ENCODE results near the gene TRAIP.

The TRAIP gene

DNA sequence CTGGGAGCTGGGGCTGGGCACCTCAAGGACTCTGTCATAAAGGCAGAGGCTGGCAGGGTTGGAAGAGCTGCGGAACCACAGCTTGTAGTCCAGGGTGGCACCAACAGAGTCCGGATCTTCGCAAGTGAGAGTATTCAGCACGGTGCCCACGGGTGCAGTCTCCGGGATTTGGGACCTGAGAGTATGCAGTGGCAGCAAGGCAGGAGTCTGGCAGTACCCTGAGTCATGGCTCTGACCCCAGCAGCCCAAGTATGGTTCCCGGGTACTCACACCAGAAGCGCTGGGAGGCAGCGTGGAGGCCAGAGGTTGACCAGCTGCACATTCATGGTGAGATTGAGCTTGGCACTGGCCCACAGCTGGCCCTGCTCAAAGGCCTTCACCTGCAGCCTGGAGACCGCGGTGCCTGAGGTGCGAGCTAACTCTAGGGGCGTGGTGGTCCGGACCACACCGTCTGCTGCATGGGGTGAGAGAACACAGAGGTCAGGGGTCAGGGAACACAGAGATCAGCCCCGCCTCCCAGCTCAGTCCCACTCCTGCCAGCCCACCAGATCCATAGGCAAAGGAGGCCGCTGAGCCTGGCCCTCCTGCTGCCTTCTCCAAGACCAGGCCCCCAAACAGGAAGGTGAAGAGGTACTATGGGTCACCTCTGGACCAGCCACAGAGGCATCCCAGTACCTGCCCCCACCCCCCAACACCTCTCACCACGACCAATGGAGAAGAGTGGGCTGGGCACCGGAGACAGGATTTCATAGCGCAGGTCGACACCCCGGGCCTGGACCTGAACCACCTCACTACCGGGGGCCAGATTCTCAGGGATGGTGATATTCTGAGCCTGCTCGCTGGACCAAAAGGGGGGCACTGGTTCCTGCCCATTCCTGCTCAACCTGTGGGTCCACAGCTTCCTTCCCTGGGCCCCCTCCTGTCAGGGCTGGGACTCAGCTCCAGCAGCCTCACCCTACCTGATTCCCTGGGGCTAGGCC, 61.1 kb downstream of the TRAIP start:
- Histone ChIP-seq H3K36me3 (ENCODE audit: insufficient read depth, low read length) (no peaks in the 10 kb centered on the region), H3K4me3 (ENCODE audit: low read depth in 1 of 2, low read length in 2 of 2) (no peak overlapping the region), H3K4me1 (ENCODE audit: insufficient read depth, low read length) (no peaks in the 10 kb centered on the region), H3K27ac (ENCODE audit: low read depth, low read length) (no peak overlapping the region), H3K27me3 (ENCODE audit: control insufficient read depth in 1 of 2, insufficient read depth in 2 of 2, low read length in 2 of 2) (no peaks in the 10 kb centered on the region), H3K9ac (ENCODE audit: low read length) (no peak overlapping the region), H3K9me3 (ENCODE audit: low read length) (no peaks in the 10 kb centered on the region)

DNA sequence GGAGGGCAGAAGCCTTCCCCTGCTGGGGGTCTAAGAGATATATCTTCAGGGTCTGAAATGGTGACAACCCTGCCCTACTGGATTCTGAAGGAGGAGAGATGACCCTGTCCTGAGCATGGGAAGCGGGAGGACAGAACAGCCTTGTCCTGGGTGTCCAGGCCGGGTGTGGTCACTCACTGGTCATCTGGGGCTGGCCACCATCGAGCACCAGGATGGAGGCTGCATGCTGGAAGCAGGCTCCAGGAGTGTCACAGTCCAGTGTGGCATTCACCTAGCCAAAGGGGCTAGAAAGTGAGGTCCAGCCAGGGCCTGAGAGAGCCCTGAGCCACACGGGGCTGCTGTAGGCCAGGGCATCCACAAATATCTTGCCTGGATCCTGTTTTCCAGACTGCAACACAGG, 61.9 kb downstream of the TRAIP start:
- no peaks in the 10 kb centered on the region for H3K4me1 ChIP-seq (ENCODE audit: insufficient read depth, low read length)
- no peaks in the 10 kb centered on the region for H3K27me3 ChIP-seq (ENCODE audit: control insufficient read depth in 1 of 2, insufficient read depth in 2 of 2, low read length in 2 of 2)
- no peak overlapping the region for H3K9ac ChIP-seq (ENCODE audit: low read length)
- no peak overlapping the region for H3K27ac ChIP-seq (ENCODE audit: low read depth, low read length)
- no peak overlapping the region for H3K4me3 ChIP-seq (ENCODE audit: low read depth in 1 of 2, low read length in 2 of 2)
- H3K36me3 ChIP-seq (ENCODE audit: insufficient read depth, low read length): no peaks in the 10 kb centered on the region
- H3K9me3 ChIP-seq (ENCODE audit: low read length): no peaks in the 10 kb centered on the region

DNA sequence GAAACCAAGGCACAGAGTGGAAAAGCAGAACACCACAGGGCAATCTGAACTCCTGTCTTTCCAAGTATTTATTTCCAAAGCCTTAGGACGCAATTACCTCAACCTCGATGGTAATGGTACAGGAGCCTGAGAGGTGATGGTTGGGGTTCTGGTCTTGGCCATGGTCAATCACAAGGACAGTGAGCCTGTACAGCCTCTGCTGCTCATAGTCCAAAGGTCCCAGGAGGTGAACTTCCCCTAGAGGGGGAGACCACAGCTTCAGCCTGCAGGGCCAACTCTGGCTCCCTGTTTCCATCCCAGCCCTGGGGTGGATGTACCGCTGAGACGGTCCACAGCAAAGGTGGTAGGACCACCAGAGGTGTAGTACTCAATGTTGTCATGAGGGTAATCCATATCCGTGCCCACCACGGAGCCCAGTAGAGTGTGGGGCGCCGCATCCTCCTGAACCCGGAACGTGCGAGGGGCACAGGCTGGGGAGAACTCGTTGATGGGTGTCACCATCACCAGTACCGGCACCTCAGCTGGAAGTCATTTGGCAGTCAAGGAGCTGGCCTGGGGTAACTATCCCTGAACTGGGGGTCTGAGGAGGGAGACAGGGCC, 62.8 kb downstream of the TRAIP start:
- H3K4me1 ChIP-seq (ENCODE audit: insufficient read depth, low read length): no peaks in the 10 kb centered on the region
- no peak overlapping the region for H3K27ac ChIP-seq (ENCODE audit: low read depth, low read length)
- H3K9me3 ChIP-seq (ENCODE audit: low read length): no peaks in the 10 kb centered on the region
- no peaks in the 10 kb centered on the region for H3K36me3 ChIP-seq (ENCODE audit: insufficient read depth, low read length)
- no peak overlapping the region for H3K9ac ChIP-seq (ENCODE audit: low read length)
- H3K4me3 ChIP-seq (ENCODE audit: low read depth in 1 of 2, low read length in 2 of 2): no peak overlapping the region
- H3K27me3 ChIP-seq (ENCODE audit: control insufficient read depth in 1 of 2, insufficient read depth in 2 of 2, low read length in 2 of 2): no peaks in the 10 kb centered on the region

- no peaks in the 10 kb centered on the region for H3K4me1 ChIP-seq (ENCODE audit: insufficient read depth, low read length)
- H3K9me3 ChIP-seq (ENCODE audit: low read length): no peaks in the 10 kb centered on the region
- H3K27me3 ChIP-seq (ENCODE audit: control insufficient read depth in 1 of 2, insufficient read depth in 2 of 2, low read length in 2 of 2): no peaks in the 10 kb centered on the region
- no peak overlapping the region for H3K27ac ChIP-seq (ENCODE audit: low read depth, low read length)
- H3K36me3 ChIP-seq (ENCODE audit: insufficient read depth, low read length): no peaks in the 10 kb centered on the region
- H3K4me3 ChIP-seq (ENCODE audit: low read depth in 1 of 2, low read length in 2 of 2): no peak overlapping the region
- H3K9ac ChIP-seq (ENCODE audit: low read length): no peak overlapping the region
These were observed 63.8 kb downstream of the TRAIP start for GRCh38 chr3:49792371-49793150.

GRCh38 chr3:49791571-49791970, 64.8 kb downstream of the TRAIP start:
- H3K4me1 ChIP-seq (ENCODE audit: insufficient read depth, low read length): peaks cover 8% of the 10 kb centered on the region
- H3K9me3 ChIP-seq (ENCODE audit: low read length): no peaks in the 10 kb centered on the region
- H3K36me3 ChIP-seq (ENCODE audit: insufficient read depth, low read length): no peaks in the 10 kb centered on the region
- no peak overlapping the region for H3K27ac ChIP-seq (ENCODE audit: low read depth, low read length)
- H3K27me3 ChIP-seq (ENCODE audit: control insufficient read depth in 1 of 2, insufficient read depth in 2 of 2, low read length in 2 of 2): no peaks in the 10 kb centered on the region
- no peak overlapping the region for H3K9ac ChIP-seq (ENCODE audit: low read length)
- no peak overlapping the region for H3K4me3 ChIP-seq (ENCODE audit: low read depth in 1 of 2, low read length in 2 of 2)

DNA sequence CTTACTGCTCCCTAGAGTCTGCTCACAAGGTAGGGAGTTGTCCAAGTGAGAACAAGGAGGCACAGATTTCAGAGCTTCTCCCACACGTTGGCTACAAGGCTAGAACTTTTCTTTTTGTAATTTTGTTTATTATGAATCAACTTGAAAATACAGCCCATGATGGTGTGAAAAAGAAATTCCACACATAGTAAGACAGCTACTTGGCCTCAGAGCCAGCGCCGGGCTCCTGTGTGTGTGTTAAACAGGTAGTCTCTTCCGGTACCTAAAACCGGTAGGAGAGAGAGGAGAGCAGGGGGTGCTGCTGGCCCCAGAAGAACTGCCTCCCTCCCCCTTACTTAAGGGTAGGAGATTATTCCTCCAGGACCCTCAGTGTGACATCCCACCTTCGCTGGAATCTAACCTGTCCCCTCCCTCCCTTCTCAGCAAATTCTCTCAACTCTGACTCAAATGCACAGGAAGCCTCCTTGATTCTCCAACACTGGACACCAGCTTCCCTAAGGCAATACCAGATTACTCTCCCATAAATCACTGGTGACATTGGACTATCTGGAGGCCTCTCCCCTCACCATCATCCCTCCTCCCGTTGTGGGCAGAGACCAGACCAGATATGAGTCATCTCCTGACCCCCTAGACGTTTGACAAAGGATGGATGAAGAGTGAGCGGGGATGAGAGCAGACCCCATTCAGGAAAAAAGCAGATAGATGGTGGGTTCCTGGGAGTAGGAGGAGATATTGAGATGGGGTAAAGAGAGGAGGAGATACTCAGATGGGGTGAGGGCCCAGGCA, 65.5 kb downstream of the TRAIP start:
- Histone ChIP-seq H3K27ac (ENCODE audit: low read depth, low read length) (no peak overlapping the region), H3K9ac (ENCODE audit: low read length) (no peak overlapping the region)

GRCh38 chr3:49788056-49788455, 68.3 kb downstream of the TRAIP start:
- Histone ChIP-seq H3K9me3 (ENCODE audit: low read length) (no peaks in the 10 kb centered on the region), H3K27ac (ENCODE audit: low read depth, low read length) (no peak overlapping the region), H3K9ac (ENCODE audit: low read length) (no peak overlapping the region), H3K36me3 (ENCODE audit: insufficient read depth, low read length) (peaks cover 5% of the 10 kb centered on the region), H3K4me3 (ENCODE audit: low read depth in 1 of 2, low read length in 2 of 2) (no peak overlapping the region), H3K4me1 (ENCODE audit: insufficient read depth, low read length) (peaks cover 24% of the 10 kb centered on the region), H3K27me3 (ENCODE audit: control insufficient read depth in 1 of 2, insufficient read depth in 2 of 2, low read length in 2 of 2) (no peaks in the 10 kb centered on the region)

More for the DNA sequence above, 65.5 kb downstream of the TRAIP start:
- Histone ChIP-seq H3K9me3 (ENCODE audit: low read length) (no peaks in the 10 kb centered on the region), H3K4me3 (ENCODE audit: low read depth in 1 of 2, low read length in 2 of 2) (no peak overlapping the region), H3K27me3 (ENCODE audit: control insufficient read depth in 1 of 2, insufficient read depth in 2 of 2, low read length in 2 of 2) (no peaks in the 10 kb centered on the region), H3K4me1 (ENCODE audit: insufficient read depth, low read length) (peaks cover 8% of the 10 kb centered on the region), H3K36me3 (ENCODE audit: insufficient read depth, low read length) (no peaks in the 10 kb centered on the region)

- Histone ChIP-seq H3K9ac (ENCODE audit: low read length) (no peak overlapping the region), H3K27me3 (ENCODE audit: control insufficient read depth in 1 of 2, insufficient read depth in 2 of 2, low read length in 2 of 2) (no peaks in the 10 kb centered on the region), H3K9me3 (ENCODE audit: low read length) (no peaks in the 10 kb centered on the region), H3K36me3 (ENCODE audit: insufficient read depth, low read length) (peaks cover 5% of the 10 kb centered on the region), H3K4me1 (ENCODE audit: insufficient read depth, low read length) (peaks cover 24% of the 10 kb centered on the region), H3K27ac (ENCODE audit: low read depth, low read length) (no peak overlapping the region), H3K4me3 (ENCODE audit: low read depth in 1 of 2, low read length in 2 of 2) (peak overlapping the region in 1 of 2 donors; percentile 75)
These were observed 68.8 kb downstream of the TRAIP start for GRCh38 chr3:49787536-49787935.

DNA sequence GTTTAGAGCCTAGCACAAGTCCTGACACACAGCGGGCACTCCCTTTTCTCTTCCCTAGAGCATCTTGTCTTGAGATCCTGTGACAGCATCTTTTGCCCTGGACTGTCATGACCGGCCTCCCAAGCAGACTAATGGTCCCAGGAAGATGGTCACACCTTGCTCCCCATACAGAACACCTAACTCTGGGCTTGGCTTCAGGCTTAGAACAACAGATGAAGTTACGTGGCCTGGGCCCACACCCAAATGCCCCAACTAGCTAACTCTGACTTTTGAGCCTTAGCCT, 69.2 kb downstream of the TRAIP start:
- peaks cover 5% of the 10 kb centered on the region for H3K36me3 ChIP-seq (ENCODE audit: insufficient read depth, low read length)
- no peaks in the 10 kb centered on the region for H3K27me3 ChIP-seq (ENCODE audit: control insufficient read depth in 1 of 2, insufficient read depth in 2 of 2, low read length in 2 of 2)
- peaks cover 24% of the 10 kb centered on the region for H3K4me1 ChIP-seq (ENCODE audit: insufficient read depth, low read length)
- peak overlapping the region; percentile 63 for H3K9ac ChIP-seq (ENCODE audit: low read length)
- no peaks in the 10 kb centered on the region for H3K9me3 ChIP-seq (ENCODE audit: low read length)
- H3K27ac ChIP-seq (ENCODE audit: low read depth, low read length): peak overlapping the region; percentile 87
- peak overlapping the region in 1 of 2 donors; percentile 75 for H3K4me3 ChIP-seq (ENCODE audit: low read depth in 1 of 2, low read length in 2 of 2)

- peak within 1 kb of the TSS; percentile 87 for H3K27ac ChIP-seq (ENCODE audit: low read depth, low read length)
These were observed 69.8 kb downstream of the TRAIP start, which contains the start of gene IP6K1 for GRCh38 chr3:49786357-49787181. Gene IP6K1 (minus strand): TSS chr3:49786542. CDS start chr3:49748040, 38,502 bp downstream.

More at GRCh38 chr3:49786357-49787181, 69.8 kb downstream of the TRAIP start, which contains the start of gene IP6K1:
- Histone ChIP-seq H3K27me3 (ENCODE audit: control insufficient read depth in 1 of 2, insufficient read depth in 2 of 2, low read length in 2 of 2) (no peaks in the 10 kb centered on the region), H3K4me3 (ENCODE audit: low read depth in 1 of 2, low read length in 2 of 2) (peak within 1 kb of the TSS; percentile 75 to 94), H3K9ac (ENCODE audit: low read length) (peak within 1 kb of the TSS; percentile 80), H3K4me1 (ENCODE audit: insufficient read depth, low read length) (peaks cover 24% of the 10 kb centered on the region), H3K36me3 (ENCODE audit: insufficient read depth, low read length) (peaks cover 6% of the 10 kb centered on the region), H3K9me3 (ENCODE audit: low read length) (no peaks in the 10 kb centered on the region)
